GM19438 (cell line): ENCODE data around the gene ECHDC1.
A peak's percentile ranks its signal among the peaks of the same experiment; 100 is the strongest.
"Not testable (repeated sequence)": the region's sequence is repeated elsewhere in the genome, so short reads cannot be mapped to it uniquely, and the experiment has no call there.

Source experiments
- ATAC-seq: cut with Tn5 transposase; IDR thresholded peaks from one replicate; pipeline ENCODE4 v1.9.1; 2021; ENCODE audit warnings: low read depth; ENCODE audit not compliant: unreplicated experiment

The ECHDC1 gene

GRCh38 chr6:127342296-127342945 is 988 bp downstream of the ECHDC1 start:
- ATAC-seq: no peak

DNA sequence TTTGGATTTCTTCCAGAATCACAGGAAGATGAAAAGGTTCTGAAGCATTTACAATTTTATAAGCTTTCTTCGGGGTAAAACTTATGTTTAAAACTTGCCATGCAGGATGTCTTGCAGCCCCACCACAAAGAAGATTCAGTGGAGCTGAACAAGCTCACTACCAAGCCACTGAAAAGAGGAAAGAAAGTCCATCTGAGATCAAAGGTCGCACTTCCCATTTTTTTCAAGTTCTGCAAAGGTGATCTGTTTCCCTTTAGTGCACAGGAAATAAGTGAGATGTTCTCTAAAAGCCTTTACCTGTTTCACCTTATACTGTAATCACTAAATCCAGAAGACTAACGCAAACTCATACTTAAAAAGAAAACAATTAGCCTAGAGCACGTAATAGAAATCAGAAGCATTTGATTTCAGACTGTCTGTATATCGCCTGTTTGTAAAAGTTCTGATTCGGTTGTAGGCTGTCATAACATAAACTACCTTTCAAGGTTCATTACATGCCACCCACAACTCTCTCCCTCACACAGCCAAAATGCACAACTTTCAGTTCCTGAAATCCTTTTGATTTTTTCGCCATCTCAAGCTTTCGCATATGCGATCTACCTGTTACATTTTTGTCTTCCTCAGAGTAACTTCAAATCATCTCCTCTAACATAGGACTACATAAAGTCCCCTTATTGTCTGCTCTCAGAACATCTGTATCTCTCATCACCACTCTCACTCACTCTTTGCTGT is 1.8 kb downstream of the ECHDC1 start:
- peak; percentile 29 for ATAC-seq

- no peak for ATAC-seq
Measured at GRCh38 chr6:127340171-127340570, 3.2 kb downstream of the ECHDC1 start.

DNA sequence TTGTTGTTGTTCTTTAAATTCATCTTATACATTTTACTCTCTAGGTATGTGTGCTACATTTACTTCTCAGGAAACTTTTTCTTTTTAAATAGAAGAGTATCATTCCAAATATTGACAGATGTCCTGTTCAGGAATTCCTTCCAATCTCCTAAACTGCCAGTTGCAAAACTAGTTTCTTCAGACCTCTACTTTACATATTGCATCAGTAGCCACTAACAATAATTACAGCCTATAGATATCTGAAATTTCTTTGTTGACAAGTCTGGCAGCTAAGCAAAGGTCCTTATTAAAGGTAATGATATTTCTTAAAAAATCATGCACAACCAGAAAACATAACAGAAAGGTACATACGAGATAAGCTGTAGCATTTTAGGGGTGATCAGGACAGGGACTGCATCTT is 4.5 kb downstream of the ECHDC1 start:
- ATAC-seq: no peak

DNA sequence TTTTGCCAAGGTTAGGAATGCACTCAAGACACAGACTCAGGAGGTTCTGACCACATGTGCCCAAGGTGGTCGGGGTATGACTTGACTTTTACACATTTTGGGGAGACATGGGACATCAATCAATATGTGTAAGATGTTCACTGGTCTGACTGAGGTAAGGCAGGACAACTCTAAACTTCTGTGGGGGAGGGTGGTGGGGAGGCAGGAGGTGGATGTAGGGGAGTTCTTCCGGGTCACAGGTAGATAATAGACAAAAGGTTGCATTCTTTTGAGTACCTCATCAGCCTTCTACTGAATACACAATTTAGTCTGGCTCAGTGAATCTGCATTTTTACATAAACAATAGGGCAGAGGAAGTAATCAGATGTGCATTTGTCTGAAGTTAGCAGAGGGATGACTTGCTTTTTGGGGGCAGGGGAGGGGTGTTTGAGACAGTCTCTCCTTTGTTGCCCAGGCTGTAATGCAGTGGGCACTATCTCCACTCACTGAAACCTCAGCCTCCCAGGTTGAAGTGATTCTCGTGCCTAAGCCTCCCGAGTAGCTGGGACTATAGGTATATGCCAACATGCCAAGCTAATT is 10.9 kb downstream of the ECHDC1 start:
- no peak for ATAC-seq

- not testable (repeated sequence) for ATAC-seq
Measured at GRCh38 chr6:127331256-127331655, 12.2 kb downstream of the ECHDC1 start.

GRCh38 chr6:127328043-127328609 is 15.3 kb downstream of the ECHDC1 start:
- ATAC-seq: no peak

DNA sequence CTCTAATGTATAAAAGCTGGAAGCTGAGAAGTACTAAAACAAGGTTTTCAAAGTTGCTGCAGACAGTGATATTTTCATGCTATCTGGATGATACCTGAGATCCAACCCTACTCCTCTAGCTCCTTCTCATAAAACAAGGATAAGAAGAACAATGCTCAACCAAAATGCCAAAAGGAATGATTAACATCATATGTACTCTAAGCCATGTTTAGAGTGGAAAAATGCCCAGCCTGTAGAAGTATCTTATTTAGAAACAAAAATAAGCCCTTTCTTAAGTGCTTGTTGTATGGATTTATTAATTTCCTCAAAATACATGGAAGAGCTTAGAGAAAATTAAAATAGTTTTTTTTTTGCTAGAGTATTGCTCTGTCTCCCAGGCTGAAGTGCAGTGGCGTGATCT is 23.7 kb downstream of the ECHDC1 start:
- no peak for ATAC-seq

- ATAC-seq: no peak
Measured at GRCh38 chr6:127317388-127318128, 25.9 kb downstream of the ECHDC1 start.

DNA sequence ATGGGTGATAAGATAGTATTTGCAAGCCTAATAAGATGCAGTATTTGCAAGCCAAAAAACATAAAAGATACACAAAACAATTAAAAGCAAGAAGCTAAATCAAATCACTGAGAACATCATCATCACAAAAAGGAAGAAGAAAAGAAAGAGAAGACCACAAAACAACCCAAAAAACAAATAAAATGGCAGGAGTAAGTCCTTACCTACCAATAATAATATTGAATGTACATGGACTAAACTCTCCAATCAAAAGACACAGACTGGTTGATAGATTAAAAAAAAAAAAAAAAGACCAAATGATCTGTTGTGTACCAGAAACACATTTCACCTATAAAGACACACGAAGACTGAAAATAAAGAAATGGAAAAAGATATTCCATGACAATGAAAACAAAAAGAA is 37.7 kb downstream of the ECHDC1 start:
- ATAC-seq: no peak

DNA sequence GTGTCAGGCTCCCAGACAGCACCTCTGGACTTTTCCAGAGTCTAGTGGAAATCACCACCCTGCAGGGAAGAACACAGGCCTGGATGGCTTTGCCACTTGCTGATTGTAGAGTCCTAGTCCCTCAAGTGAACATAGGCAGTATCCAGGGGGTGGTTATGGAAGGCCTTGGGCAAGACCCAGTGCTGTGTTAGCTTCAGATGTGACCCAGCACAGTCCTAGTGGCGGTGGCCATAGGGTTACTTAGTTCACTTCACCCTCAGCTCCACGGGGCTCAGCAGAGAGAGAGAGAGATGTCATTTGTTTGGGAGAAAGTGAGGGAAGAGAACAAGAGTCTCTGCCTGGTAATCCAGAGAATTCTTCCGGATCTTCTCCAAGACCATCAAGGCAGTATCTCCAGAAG is 39.5 kb downstream of the ECHDC1 start:
- ATAC-seq: peak; percentile 12

DNA sequence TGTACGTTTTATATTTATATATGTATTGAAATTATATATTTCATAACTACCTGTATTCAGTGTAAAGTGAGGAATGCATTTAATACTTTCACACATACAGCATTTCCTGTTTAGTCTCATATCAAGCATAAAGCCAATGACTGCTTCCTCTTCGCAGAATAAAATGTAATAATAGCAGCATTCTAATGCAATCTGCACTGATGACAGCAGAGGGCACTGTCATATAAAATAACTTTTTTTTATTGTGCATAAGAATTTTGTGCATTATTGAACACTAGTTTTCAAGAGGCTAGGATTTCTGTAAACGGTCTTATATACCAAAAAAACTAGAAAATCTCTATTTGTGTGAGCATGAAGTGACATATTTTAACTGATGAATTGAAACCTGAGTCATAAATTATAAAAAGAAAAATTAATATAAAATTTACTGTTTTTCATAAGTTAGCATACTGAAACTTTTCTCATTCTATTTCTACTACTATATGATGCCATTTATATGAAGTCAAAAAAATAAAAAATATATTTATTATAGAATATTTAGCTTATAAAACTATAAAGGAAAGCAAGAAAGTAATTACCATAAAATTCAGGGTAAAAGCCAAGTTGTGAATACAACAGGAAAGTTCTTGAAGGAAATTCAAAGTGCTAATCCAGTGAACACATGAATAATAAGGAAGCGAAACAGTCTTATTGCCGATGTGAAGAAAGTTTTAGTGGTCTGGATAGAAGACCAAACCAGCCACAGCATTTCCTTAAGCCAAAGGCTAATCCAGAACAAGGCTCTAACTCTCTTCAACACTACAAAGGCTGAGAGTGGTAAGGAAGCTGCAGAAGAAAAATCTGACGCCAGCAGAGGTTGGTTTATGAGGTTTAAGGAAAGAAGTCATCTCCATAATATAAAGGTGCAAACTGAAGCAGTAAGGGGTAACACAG is 40.4 kb downstream of the ECHDC1 start:
- ATAC-seq: peak; percentile 52

GRCh38 chr6:127301199-127301700 is 42.2 kb downstream of the ECHDC1 start:
- no peak for ATAC-seq

- no peak for ATAC-seq
Measured at GRCh38 chr6:127300411-127300810, 43.0 kb downstream of the ECHDC1 start.

GRCh38 chr6:127299522-127300240 is 43.7 kb downstream of the ECHDC1 start:
- ATAC-seq: no peak

GRCh38 chr6:127298475-127298874 is 44.9 kb downstream of the ECHDC1 start:
- no peak for ATAC-seq

GRCh38 chr6:127297502-127298070 is 45.8 kb downstream of the ECHDC1 start:
- no peak for ATAC-seq

- peak; percentile 73 for ATAC-seq
Measured at GRCh38 chr6:127291495-127291894, 51.9 kb downstream of the ECHDC1 start.
